Liver (tissue), 3 donors: ENCODE results near the gene WDFY3.

ENCODE experiments used
- ATF3 ChIP-seq: IDR thresholded peaks from 2 replicates; pipeline ENCODE4 v1.6.1; 2016; ENCODE audit warnings: antibody characterized with exemption
- CTCF ChIP-seq: fragments of 150-350 bp; IDR thresholded peaks from 2 replicates; pipeline ENCODE4 v1.5.1; 2017; ENCODE audit warnings: improper control_type of control experiment, low read depth, low read length; ENCODE audit not compliant: missing input control
- EGR1 ChIP-seq, 2 donors: IDR thresholded peaks; 2 replicates each; pipeline ENCODE4 v1.6.1; 2016 to 2018; ENCODE audit warnings: antibody characterized with exemption in 2 of 2, low read depth in 2 of 2
- GABPA ChIP-seq, 2 donors: IDR thresholded peaks in 1 of 2; conservative IDR thresholded peaks in 1 of 2; 2 replicates each; pipeline ENCODE4 v1.6.1; 2016; ENCODE audit warnings: antibody characterized with exemption in 2 of 2, mild to moderate bottlenecking in 1 of 2, moderate library complexity in 1 of 2
- JUND ChIP-seq, 2 donors: IDR thresholded peaks; 2 replicates each; pipeline ENCODE4 v1.6.1; 2016; ENCODE audit warnings: antibody characterized with exemption in 2 of 2
- MAX ChIP-seq: IDR thresholded peaks from 2 replicates; pipeline ENCODE4 v1.6.1; 2016; ENCODE audit warnings: antibody characterized with exemption
- RAD21 ChIP-seq, 2 donors: IDR thresholded peaks; 2 replicates each; pipeline ENCODE4 v1.6.1; 2016; ENCODE audit warnings: antibody characterized with exemption in 2 of 2, mild to moderate bottlenecking in 2 of 2
- REST ChIP-seq: IDR thresholded peaks from 2 replicates; pipeline ENCODE4 v1.6.1; 2016; ENCODE audit warnings: antibody characterized with exemption, mild to moderate bottlenecking
- TAF1 ChIP-seq: conservative IDR thresholded peaks from 2 replicates; pipeline ENCODE4 v1.6.1; 2016; ENCODE audit warnings: antibody characterized with exemption, mild to moderate bottlenecking
- ZBTB33 ChIP-seq: IDR thresholded peaks from 2 replicates; pipeline ENCODE4 v1.6.1; 2016; ENCODE audit warnings: antibody characterized with exemption
- donor health status: healthy.
- donor health status: healthy.

GRCh38 chr4:84855774-84856173 is 110.7 kb downstream of the WDFY3 start:
- TF ChIP-seq CTCF: no peak
- TF ChIP-seq REST: no peak
- no peak for TF ChIP-seq ZBTB33
- TF ChIP-seq TAF1: no peak
- TF ChIP-seq JUND (IDR thresholded peaks at IDR 0.05): no peak
- TF ChIP-seq GABPA (IDR thresholded peaks at IDR 0.05 in 1 of 2, conservative IDR thresholded peaks at IDR 0.05 in 1 of 2): no peak
- TF ChIP-seq ATF3: no peak
- no peak for TF ChIP-seq EGR1 (IDR thresholded peaks at IDR 0.05; ENCODE audit: low read depth in 2 of 2)
- TF ChIP-seq MAX: no peak
- TF ChIP-seq RAD21 (IDR thresholded peaks at IDR 0.05): no peak
